CD4-positive, alpha-beta T cell treated with Interferon gamma for 1 hour (primary cell): ENCODE results near the gene SNX27.
"Not testable (repeated sequence)": the region's sequence is repeated elsewhere in the genome, so short reads cannot be mapped to it uniquely, and the experiment has no call there.

Source experiments
- DNase-seq: peaks from one replicate; pipeline ENCODE4 v3.0.0-alpha.2; 2020

Gene SNX27

DNA sequence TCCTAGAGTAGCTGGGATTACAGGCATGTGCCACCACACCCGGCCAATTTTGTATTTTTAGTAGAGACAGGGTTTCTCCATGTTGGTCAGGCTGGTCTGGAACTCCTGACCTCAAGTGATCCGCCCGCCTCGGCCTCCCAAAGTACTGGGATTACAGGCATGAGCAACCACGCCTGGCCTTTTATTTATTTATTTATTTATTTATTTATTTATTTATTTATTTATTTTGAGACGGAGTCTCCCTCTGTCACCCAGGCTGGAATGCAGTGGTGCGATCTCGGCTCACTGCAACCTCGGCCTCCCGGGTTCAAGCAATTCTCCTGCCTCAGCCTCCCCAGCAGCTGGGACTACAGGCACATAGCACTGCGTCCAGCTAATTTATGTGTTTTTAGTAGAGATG is 31.2 kb downstream of the SNX27 start:
- not testable (repeated sequence) for DNase-seq

DNA sequence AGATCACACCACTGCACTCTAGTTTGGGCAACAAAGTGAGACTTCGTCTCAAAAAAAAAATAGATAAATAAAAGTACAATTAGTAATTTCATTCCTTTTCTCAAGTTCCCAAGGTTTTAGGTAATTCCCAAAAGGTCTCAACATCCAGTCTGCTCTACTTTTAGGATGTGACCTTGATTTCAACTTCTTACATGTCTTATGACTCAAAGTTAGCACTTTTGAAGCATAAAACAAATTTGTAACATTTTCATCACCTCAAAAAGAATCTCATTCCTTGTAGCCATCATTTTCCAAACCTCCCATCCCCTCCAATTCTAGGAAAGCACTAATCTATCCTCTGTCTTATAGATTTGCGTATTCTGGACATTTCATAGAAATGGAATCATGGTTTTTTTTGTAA is 32.2 kb downstream of the SNX27 start:
- no peak for DNase-seq

GRCh38 chr1:151653397-151653796 is 41.5 kb downstream of the SNX27 start:
- peak; percentile 7 for DNase-seq

DNA sequence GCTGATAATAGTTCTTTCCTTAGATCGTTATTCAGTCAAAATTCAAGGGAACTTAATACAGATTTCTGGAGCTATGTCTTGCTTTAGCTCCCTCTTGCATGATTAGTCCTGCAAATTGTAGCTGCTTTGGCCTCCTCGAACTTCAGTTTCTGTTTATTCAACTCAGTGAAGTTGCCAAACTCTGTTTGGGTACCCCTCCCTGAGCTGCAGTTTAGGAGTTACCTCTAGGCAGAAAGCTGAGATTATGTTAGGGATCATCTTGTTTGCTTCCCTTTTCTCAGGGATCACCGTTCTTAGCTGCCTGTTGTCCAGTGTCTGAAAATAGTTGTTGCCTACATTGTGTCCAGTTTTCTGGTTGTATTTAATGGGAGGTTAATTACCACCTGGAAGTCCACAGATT is 43.5 kb downstream of the SNX27 start:
- no peak for DNase-seq

DNA sequence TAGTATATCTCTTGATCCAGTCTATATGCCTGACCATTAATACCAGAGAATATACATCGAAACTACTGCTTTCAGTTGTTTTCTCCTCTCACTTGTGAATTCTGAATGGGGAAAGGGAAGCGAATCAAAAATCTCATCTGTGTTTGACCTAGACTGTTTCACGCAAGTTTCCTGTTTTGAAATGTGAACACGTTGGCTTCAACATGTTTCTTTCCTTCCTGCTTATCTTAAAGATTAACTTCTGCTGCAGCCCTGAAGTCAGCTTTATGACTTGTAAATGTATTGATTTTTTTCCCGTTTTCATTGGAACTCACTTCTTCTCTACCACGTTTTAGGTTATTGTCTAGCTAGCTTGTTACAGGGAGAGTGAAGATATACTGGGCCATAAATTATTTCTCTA is 49.9 kb downstream of the SNX27 start:
- DNase-seq, result no peak

DNA sequence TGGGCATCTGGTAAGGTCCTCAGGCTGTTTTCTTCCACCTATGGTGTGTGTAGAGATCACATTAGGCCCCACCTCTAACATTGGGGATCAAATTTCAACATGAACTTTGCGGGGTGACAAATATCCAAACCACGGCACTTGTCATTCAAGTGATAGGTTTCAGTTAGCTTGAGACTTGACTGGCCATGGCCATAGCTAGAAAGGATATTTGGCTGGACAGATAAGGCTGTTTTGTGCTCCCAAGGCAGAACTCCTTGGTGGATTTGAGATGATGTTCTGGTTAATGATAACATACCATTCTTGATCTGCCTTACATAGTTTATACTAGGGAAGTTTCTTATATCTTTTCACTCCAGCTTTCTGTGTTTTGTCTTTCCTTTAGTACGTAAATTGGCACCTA is 56.2 kb downstream of the SNX27 start:
- no peak for DNase-seq

DNA sequence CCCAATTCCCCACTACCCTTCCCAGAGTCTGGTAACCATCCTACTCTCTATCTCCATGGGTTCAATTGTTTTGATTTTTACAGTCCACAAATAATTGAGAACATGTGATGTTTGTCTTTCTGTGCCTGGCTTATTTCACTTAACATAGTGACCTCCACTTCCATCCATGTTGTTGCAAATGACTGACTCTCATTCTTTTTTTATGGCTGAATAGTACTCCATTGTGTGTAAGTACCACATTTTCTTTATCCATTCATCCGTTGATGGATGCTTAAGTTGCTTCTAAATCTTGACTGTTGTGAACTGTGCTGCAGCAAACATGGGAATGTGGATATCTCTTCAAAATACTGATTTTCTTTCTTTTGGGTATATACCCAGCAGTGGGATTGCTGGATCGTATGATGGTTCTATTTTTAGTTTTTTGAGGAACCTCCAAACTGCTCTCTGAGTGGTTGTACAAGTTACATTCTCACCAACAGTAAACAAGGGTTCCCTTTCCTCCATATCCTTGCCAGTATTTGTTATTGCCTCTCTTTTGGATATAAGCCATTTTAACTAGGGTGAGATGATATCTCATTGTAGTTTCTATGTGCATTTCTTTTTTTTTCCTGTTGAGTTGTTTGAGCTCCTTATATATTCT is 58.3 kb downstream of the SNX27 start:
- DNase-seq, result not testable (repeated sequence)

DNA sequence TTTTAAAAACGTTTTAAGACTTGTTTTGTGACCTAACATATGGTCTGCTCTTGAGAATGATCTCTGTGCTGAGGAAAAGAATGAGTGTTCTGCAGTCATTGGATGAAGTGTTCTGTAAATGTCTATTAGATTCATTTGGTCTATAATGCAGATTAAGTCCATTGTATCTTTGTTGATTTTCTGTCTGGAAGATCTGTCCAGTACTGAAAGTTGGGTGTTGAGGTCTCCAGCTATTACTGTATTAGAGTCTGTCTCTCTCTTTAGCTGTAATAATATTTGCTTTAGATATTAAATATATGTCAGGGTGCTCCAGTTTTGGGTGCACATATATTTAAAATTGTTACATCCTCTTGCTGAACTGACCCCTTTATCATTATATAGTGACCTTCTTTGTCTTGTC is 61.6 kb downstream of the SNX27 start:
- no peak for DNase-seq

DNA sequence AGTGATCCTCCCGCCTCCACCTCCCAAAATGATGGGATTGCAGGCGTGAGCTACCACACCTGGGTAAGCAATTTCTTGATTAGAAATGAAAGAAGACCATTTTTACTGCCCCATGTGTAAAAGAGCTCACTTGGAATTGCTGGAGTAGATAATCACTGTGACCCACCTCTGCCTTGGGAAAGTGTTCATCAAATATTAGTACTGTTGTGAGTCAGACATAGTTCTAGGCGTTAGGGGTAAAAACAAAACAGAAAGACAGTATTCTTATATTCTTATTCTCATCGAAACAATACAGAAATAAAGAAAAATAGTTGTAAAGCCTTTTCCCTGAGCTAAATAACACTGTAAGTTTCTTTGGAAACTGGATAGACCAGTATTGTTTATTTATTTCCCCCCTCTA is 68.5 kb downstream of the SNX27 start:
- DNase-seq, result no peak

GRCh38 chr1:151680826-151681225 is 69.0 kb downstream of the SNX27 start:
- DNase-seq, result no peak

- DNase-seq, result no peak
Observed at GRCh38 chr1:151681923-151682322, 70.1 kb downstream of the SNX27 start.

- not testable (repeated sequence) for DNase-seq
Observed at GRCh38 chr1:151682901-151683300, 71.1 kb downstream of the SNX27 start.

- no peak for DNase-seq
Observed at GRCh38 chr1:151684128-151684527, 72.3 kb downstream of the SNX27 start.

- no peak for DNase-seq
Observed at GRCh38 chr1:151686561-151686960, 74.7 kb downstream of the SNX27 start.

GRCh38 chr1:151689494-151689893 is 77.6 kb downstream of the SNX27 start:
- no peak for DNase-seq

- DNase-seq, result no peak
Observed at GRCh38 chr1:151692226-151692625, 80.4 kb downstream of the SNX27 start.

DNA sequence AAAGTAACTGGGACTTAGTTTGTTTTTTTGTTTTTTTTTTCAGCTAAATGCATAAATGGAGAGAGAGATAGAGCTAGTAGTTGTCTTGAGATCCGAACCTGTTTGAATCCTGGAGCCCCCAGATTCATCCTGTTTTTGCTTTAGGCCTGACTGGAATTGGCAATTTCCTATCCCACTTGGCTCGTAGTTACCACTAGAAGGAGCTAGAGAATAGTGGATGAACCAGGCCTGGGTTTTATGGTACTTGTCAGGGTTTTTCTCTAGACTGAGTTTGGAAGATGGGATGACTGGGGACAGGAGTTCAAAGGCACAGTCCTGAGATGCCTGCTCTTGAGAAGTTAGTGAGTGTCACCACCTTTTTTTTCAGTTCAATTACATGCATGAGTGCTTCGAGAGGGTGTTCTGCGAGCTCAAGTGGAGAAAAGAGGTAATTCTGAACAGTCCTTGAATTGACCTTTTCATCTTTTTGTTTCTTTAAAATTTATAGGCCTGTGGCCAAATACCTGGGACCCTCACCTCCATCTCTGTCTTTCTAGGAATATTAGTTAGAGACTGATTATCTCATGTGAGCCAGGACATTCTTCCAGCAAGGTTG is 81.3 kb downstream of the SNX27 start:
- DNase-seq, result no peak

DNA sequence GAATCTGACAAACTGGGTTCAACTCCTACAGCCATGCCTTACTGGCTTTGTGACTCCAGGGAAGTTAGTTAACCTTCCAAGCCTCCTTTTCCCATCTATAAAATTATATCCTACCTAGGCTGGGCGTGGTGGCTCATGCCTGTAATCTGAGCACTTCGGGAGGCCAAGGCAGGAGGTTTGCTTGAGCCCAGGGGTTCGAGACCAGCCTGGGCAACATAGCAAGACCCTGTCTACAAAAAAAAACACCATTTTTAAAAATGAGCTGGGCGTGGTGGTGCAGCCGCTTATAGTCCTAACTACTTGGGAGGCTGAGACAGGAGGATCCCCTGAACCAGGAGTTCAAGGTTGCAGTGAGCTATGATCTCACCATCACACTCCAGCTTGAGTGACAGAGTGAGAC is 89.7 kb downstream of the SNX27 start:
- DNase-seq, result no peak

DNA sequence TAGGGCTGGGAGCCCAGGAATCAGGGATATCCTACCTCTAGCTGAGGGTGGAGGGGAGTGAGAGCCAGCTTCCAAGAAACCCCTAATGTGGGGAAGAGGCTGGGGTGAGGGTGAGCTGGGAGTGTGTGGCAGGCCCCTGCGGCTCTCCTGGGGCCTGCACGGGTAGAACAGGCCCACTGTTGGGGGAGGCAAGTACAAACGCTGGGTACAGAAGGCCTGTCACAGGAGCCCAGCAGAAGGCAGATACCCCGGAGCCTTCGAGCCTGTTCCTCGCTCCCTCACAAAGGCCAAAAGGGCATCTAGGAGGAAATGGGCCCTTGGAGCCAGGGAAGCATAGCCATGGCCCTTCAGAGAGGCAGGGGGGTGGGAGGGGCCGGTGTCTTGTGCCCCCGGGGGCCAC is 91.1 kb downstream of the SNX27 start:
- no peak for DNase-seq

- DNase-seq, result no peak
Observed at GRCh38 chr1:151703813-151704212, 92.0 kb downstream of the SNX27 start.

DNA sequence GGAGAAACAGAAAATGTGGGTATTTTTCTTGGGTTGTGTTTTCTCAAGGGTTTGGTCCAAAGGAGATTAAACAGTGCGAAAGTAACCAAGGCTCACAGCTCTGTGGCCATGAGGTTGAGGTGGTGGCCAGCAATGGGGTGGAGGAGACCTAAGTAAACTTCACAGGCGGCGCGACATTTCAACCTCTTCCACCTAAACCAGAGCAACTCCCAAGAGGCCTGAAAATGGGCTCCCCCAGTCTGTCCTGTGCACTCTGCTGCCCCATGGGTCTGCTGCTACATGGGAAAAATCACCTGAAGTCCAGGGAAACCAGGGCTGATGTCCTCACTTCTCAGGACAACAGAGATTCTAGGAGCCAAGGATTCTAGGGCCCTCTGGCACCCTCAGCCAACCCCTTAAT is 92.4 kb downstream of the SNX27 start:
- DNase-seq, result no peak

GRCh38 chr1:151705146-151705545 is 93.3 kb downstream of the SNX27 start:
- no peak for DNase-seq

GRCh38 chr1:151705753-151706463 is 94.1 kb downstream of the SNX27 start:
- no peak for DNase-seq
